Spleen (tissue), 11 donors: ENCODE measurements around the gene IZUMO1R. TPM values are rescaled to one million over a fixed set of nuclear protein-coding genes. Genes with fewer than 3 reads are reported as not detected.

Experiments
- DNase-seq: peaks from one replicate; pipeline ENCODE4 v3.0.0-alpha.2; 2020
- H3K27ac ChIP-seq, 8 donors: fragments of 200-600 bp; sonication (generic) in 7 of 8; 1 replicate in 4 of 8; 2 replicates in 4 of 8; pipeline versions ENCODE4 v1.5.0 to v1.8.0; 2016 to 2021; ENCODE audit warnings: inconsistent platforms in 4 of 8, mild to moderate bottlenecking in 4 of 8, moderate library complexity in 1 of 8
- H3K27me3 ChIP-seq, 7 donors: fragments of 200-600 bp; sonication (generic) in 6 of 7; replicated peaks in 1 of 7; 1 replicate in 4 of 7; 2 replicates in 3 of 7; pipeline versions ENCODE4 v1.5.0 to v1.8.0; 2016 to 2021; ENCODE audit warnings: inconsistent platforms in 3 of 7, mild to moderate bottlenecking in 1 of 7
- H3K36me3 ChIP-seq, 6 donors: fragments of 200-600 bp; sonication (generic) in 5 of 6; 1 replicate in 4 of 6; 2 replicates in 2 of 6; pipeline versions ENCODE4 v1.5.0 to v1.8.0; 2016 to 2021; ENCODE audit warnings: inconsistent platforms in 2 of 6
- H3K4me1 ChIP-seq, 6 donors: fragments of 200-600 bp; sonication (generic) in 5 of 6; 1 replicate in 3 of 6; 2 replicates in 3 of 6; pipeline versions ENCODE4 v1.5.0 to v1.8.0; 2016 to 2021; ENCODE audit warnings: inconsistent platforms in 3 of 6
- H3K4me3 ChIP-seq, 8 donors: fragments of 200-600 bp; sonication (generic) in 7 of 8; 1 replicate in 4 of 8; 2 replicates in 4 of 8; pipeline versions ENCODE4 v1.5.0 to v1.8.0; 2016 to 2021; ENCODE audit warnings: inconsistent platforms in 4 of 8, mild to moderate bottlenecking in 4 of 8, moderate library complexity in 2 of 8
- H3K9me3 ChIP-seq, 8 donors: fragments of 200-600 bp; sonication (generic) in 7 of 8; 1 replicate in 4 of 8; 2 replicates in 4 of 8; pipeline versions ENCODE4 v1.5.0 to v1.8.0; 2016 to 2021; ENCODE audit warnings: inconsistent platforms in 4 of 8
- CTCF ChIP-seq, 11 experiments: fragments of 200-600 bp in 7 of 11; fragments of 450-650 bp in 4 of 11; sonication (generic) in 4 of 11; IDR thresholded peaks in 8 of 11; conservative IDR thresholded peaks in 3 of 11; 1 replicate in 7 of 11; 2 replicates in 4 of 11; pipeline versions ENCODE4 v1.4.0 to v1.8.0; 2016 to 2021; ENCODE audit warnings: antibody characterized with exemption in 11 of 11, inconsistent platforms in 4 of 11, mild to moderate bottlenecking in 1 of 11
- POLR2A ChIP-seq, 3 donors: fragments of 450-650 bp; IDR thresholded peaks; one replicate each; pipeline ENCODE4 v1.5.1; 2017; ENCODE audit warnings: antibody characterized with exemption in 3 of 3, mild to moderate bottlenecking in 1 of 3
- POLR2AphosphoS5 ChIP-seq, 3 donors: sonication (generic); formaldehyde crosslinking; IDR thresholded peaks; one replicate each; pipeline ENCODE4 v1.5.1; 2017; ENCODE audit warnings: antibody characterized with exemption in 3 of 3
- WGBS, 5 donors: extraction: QIAGEN DNeasy Blood & Tissue Kit in 3 of 5; methylation state at CpG; one replicate each; pipeline versions ENCODE4 v1.1.5 to v1.1.7; 2013 to 2018; 5-methylcytosine and 5-hydroxymethylcytosine counted together
- intact Hi-C: fragments of 100-400 bp; cut with DNase I; formaldehyde crosslinking; loops from one replicate; pipeline ENCODE4 v1.15.0; 2023; ENCODE audit warnings: low total_unique reads
- polyA plus RNA-seq, 3 donors: library from polyadenylated mRNA; stranded (reverse); fragments of 200-250 nt; gene quantifications; one replicate each; pipeline ENCODE4 v1.2.1, GENCODE V29; 2013
- total RNA-seq, 7 donors: library from RNA; depleted of rRNA in 3 of 7; stranded (reverse); fragments of >200 nt in 3 of 7; fragmentation: NEBNext Ultra II Directional in 4 of 7; extraction: Animal tissue kit (Norgen Biotek cat#: 25700) in 4 of 7; gene quantifications; one replicate each; pipeline versions ENCODE4 v1.1.0 to v1.2.1, GENCODE V29; 2016 to 2021
- donor health status: healthy with polysubstance abuse.
- donor health status: DM: no; HTN: no; CAD: no; lungs with moderate emphysema.
- donor health status: DM: no; HTN: no; CAD: no.
- donor health status: Bipolar disorder and iron deficiency.
- donor health status: healthy.
- donor health status: DM: no; HTN: no; CAD: no.
- donor health status: DM: yes; HTN: yes; CAD: no.

IZUMO1R gene
- total and polyA plus RNA-seq, 10 donors: not detected

DNA sequence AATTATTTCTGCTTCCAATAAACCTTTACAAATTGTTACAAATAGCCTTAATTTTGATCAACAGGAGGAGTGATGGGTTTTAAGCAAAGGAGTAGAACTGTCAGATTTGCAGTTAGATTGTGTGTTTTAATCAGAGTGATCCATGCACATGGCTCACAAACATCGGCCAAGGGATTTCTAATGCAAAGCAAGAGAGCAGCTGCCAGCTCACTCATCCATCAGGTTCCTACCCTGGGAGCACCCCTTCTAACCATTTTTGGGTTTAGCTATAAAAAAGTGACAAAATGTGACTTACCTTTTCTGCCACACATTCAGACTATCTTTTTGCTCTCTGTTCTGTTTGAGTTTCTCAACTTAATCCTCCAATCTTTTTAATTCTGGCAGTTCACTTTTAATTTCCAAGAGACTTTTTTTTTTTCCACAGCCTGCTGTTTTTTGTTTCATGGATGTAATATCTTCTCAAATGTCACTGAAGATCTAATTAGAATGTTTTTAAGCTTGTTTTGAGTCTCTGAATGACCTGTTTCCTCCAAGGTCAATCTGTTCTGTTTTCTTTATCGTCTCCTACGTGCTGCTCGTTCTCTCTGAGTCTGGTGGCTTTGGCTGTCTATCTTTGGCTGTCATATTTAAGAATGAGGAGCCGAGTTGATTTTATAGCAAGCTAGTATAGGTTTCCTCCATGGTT lies 6.0 kb downstream of the IZUMO1R start:
- no peak for TF ChIP-seq POLR2A (IDR thresholded peaks at IDR 0.05)
- no peak for TF ChIP-seq CTCF (IDR thresholded peaks at IDR 0.05 in 8 of 11, conservative IDR thresholded peaks at IDR 0.05 in 3 of 11)
- no peak for TF ChIP-seq POLR2AphosphoS5 (IDR thresholded peaks at IDR 0.05)
- Histone ChIP-seq H3K27me3 (peaks cover 0 to 30% (median 4%) of the 10 kb centered on the region in 7 donors), H3K27ac (no peak overlapping the region), H3K9me3 (no peaks in the 10 kb centered on the region), H3K4me1 (no peaks in the 10 kb centered on the region), H3K36me3 (no peaks in the 10 kb centered on the region), H3K4me3 (no peak overlapping the region)
- DNase-seq: no peak
- intact Hi-C loops: no loop called here
- 60 to 75% (median 68%) methylated on average over 5 of the region's 5 CpGs for WGBS, 5 donors

- TF ChIP-seq CTCF (IDR thresholded peaks at IDR 0.05 in 8 of 11, conservative IDR thresholded peaks at IDR 0.05 in 3 of 11): no peak
- no peak for TF ChIP-seq POLR2A (IDR thresholded peaks at IDR 0.05)
- no peak for TF ChIP-seq POLR2AphosphoS5 (IDR thresholded peaks at IDR 0.05)
- no peaks in the 10 kb centered on the region for H3K4me1 ChIP-seq
- 72 to 82% (median 78%) methylated on average over 4 of the region's 4 CpGs for WGBS, 5 donors
- H3K36me3 ChIP-seq: no peaks in the 10 kb centered on the region
- DNase-seq: no peak
- intact Hi-C loops: no loop called here
- no peak overlapping the region for H3K4me3 ChIP-seq
- H3K9me3 ChIP-seq: no peaks in the 10 kb centered on the region
- H3K27me3 ChIP-seq: peaks cover 0 to 30% (median 4%) of the 10 kb centered on the region in 7 donors
- H3K27ac ChIP-seq: no peak overlapping the region
Measured at GRCh38 chr11:94312339-94312738, 8.0 kb downstream of the IZUMO1R start.

- H3K27me3 ChIP-seq: peaks cover 0 to 30% (median 4%) of the 10 kb centered on the region in 7 donors
- TF ChIP-seq POLR2AphosphoS5 (IDR thresholded peaks at IDR 0.05) (no peak), POLR2A (IDR thresholded peaks at IDR 0.05) (no peak), CTCF (IDR thresholded peaks at IDR 0.05 in 8 of 11, conservative IDR thresholded peaks at IDR 0.05 in 3 of 11) (no peak)
- DNase-seq: no peak
- intact Hi-C loops: no loop called here
- H3K4me3 ChIP-seq: no peak overlapping the region
- 61 to 71% (median 64%) methylated on average over 4 of the region's 4 CpGs for WGBS, 5 donors
- no peaks in the 10 kb centered on the region for H3K4me1 ChIP-seq
- no peaks in the 10 kb centered on the region for H3K36me3 ChIP-seq
- no peaks in the 10 kb centered on the region for H3K9me3 ChIP-seq
- H3K27ac ChIP-seq: no peak overlapping the region
Measured at GRCh38 chr11:94314064-94314463, 9.7 kb downstream of the IZUMO1R start.

- no peak overlapping the region for H3K4me3 ChIP-seq
- H3K9me3 ChIP-seq: peaks cover 0 to 2% (median 0%) of the 10 kb centered on the region in 8 donors
- DNase-seq: no peak
- intact Hi-C loops: no loop called here
- H3K27me3 ChIP-seq: peaks cover 0 to 30% (median 4%) of the 10 kb centered on the region in 7 donors
- no peaks in the 10 kb centered on the region for H3K36me3 ChIP-seq
- H3K4me1 ChIP-seq: no peaks in the 10 kb centered on the region
- 23 to 37% (median 29%) methylated on average over 3 of the region's 3 CpGs for WGBS, 5 donors
- TF ChIP-seq POLR2AphosphoS5 (IDR thresholded peaks at IDR 0.05): no peak
- H3K27ac ChIP-seq: no peak overlapping the region
Measured at GRCh38 chr11:94315664-94316063, 11.3 kb downstream of the IZUMO1R start.
